ENCODE measurements around the gene TP53I13. TPM values are rescaled to one million over a fixed set of nuclear protein-coding genes. Genes with fewer than 3 reads are reported as not detected.
A peak's percentile ranks its signal among the peaks of the same experiment; 100 is the strongest.

Gene TP53I13
- total RNA-seq, 1 donor from 2014 or later = 42.0 TPM

GRCh38 chr17:29584452-29585079 lies 16.1 kb downstream of the TP53I13 start:
- peak overlapping the region; percentile 80 for H3K27ac Mint-ChIP-seq (ENCODE audit: unreplicated experiment)
- H3K9me3 Mint-ChIP-seq (ENCODE audit: unreplicated experiment) = no peaks in the 10 kb centered on the region
- H3K4me3 Mint-ChIP-seq (ENCODE audit: unreplicated experiment) = peak overlapping the region; percentile 14
- no peaks in the 10 kb centered on the region for H3K27me3 Mint-ChIP-seq (ENCODE audit: unreplicated experiment)
- TF ChIP-seq CTCF (IDR thresholded peaks at IDR 0.05) = no peak
- H3K4me1 Mint-ChIP-seq (ENCODE audit: unreplicated experiment) = peaks cover 42% of the 10 kb centered on the region
- H3K36me3 Mint-ChIP-seq (ENCODE audit: unreplicated experiment) = peaks cover 8% of the 10 kb centered on the region
- DNase-seq (ENCODE audit: extremely low spot score, unreplicated experiment) = no peak

DNA sequence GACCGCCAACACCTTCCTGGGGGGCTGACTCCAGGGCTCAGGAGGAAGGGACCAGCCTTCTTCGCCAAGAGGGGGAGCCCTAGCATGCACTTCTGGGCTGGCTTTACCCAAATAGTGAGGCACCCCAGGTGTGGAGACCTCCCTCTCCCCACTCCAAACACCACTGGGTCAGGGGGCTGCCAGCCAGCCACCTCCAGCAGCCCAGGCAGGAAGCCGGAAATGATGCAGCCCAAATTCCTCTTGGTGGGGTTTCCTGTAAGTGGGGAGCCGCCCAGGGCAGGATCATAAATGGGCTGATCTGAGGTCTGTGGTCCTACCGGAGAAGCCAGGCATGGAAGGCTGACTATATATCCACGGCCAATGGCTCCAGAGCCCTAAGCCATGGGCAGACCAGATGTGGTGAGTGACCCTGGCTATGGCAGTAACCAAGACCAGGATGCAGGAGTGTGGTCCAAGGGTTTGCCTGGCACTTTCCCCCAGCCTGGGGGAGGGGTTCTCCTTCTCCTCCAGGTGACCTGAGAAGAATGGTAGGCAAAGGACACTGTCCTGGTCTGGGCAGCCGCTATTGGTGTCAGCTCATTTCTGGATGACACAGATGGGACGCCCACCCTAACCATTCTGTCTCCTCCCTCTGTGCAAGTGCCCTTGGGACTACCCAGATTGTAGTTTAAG lies 16.7 kb downstream of the TP53I13 start:
- no peaks in the 10 kb centered on the region for H3K9me3 Mint-ChIP-seq (ENCODE audit: unreplicated experiment)
- TF ChIP-seq CTCF (IDR thresholded peaks at IDR 0.05) = peak; percentile 28
- H3K4me3 Mint-ChIP-seq (ENCODE audit: unreplicated experiment) = no peak overlapping the region
- peaks cover 5% of the 10 kb centered on the region for H3K36me3 Mint-ChIP-seq (ENCODE audit: unreplicated experiment)
- H3K27me3 Mint-ChIP-seq (ENCODE audit: unreplicated experiment) = no peaks in the 10 kb centered on the region
- peak overlapping the region; percentile 80 for H3K27ac Mint-ChIP-seq (ENCODE audit: unreplicated experiment)
- peaks cover 47% of the 10 kb centered on the region for H3K4me1 Mint-ChIP-seq (ENCODE audit: unreplicated experiment)
- DNase-seq (ENCODE audit: extremely low spot score, unreplicated experiment) = no peak

- no peak for TF ChIP-seq CTCF (IDR thresholded peaks at IDR 0.05)
- peaks cover 4% of the 10 kb centered on the region for H3K36me3 Mint-ChIP-seq (ENCODE audit: unreplicated experiment)
- H3K27me3 Mint-ChIP-seq (ENCODE audit: unreplicated experiment) = no peaks in the 10 kb centered on the region
- H3K27ac Mint-ChIP-seq (ENCODE audit: unreplicated experiment) = peak overlapping the region; percentile 86
- peaks cover 62% of the 10 kb centered on the region for H3K4me1 Mint-ChIP-seq (ENCODE audit: unreplicated experiment)
- no peak for DNase-seq (ENCODE audit: extremely low spot score, unreplicated experiment)
- H3K9me3 Mint-ChIP-seq (ENCODE audit: unreplicated experiment) = no peaks in the 10 kb centered on the region
- no peak overlapping the region for H3K4me3 Mint-ChIP-seq (ENCODE audit: unreplicated experiment)
Measured at GRCh38 chr17:29586676-29587469, 18.4 kb downstream of the TP53I13 start.

- DNase-seq (ENCODE audit: extremely low spot score, unreplicated experiment) = no peak
- Mint-ChIP-seq H3K36me3 (ENCODE audit: unreplicated experiment) (no peaks in the 10 kb centered on the region), H3K27me3 (ENCODE audit: unreplicated experiment) (no peaks in the 10 kb centered on the region), H3K9me3 (ENCODE audit: unreplicated experiment) (no peaks in the 10 kb centered on the region), H3K4me1 (ENCODE audit: unreplicated experiment) (peaks cover 69% of the 10 kb centered on the region), H3K4me3 (ENCODE audit: unreplicated experiment) (peak overlapping the region; percentile 84), H3K27ac (ENCODE audit: unreplicated experiment) (peak overlapping the region; percentile 86)
- no peak for TF ChIP-seq CTCF (IDR thresholded peaks at IDR 0.05)
Measured at GRCh38 chr17:29587591-29587990, 19.1 kb downstream of the TP53I13 start.

Measured in osteocyte (in vitro differentiated cells).